Stimulated activated CD4-positive, alpha-beta T cell treated with anti-CD3 and anti-CD28 coated beads, Interleukin-2, amount 100 ng/mL, for 48 hours (primary cell): ENCODE results near the gene DBF4B.

Source experiments
- DNase-seq, 2 donors: peaks; one replicate each; pipeline ENCODE4 v3.0.0-alpha.2; 2020

DBF4B gene

GRCh38 chr17:44779211-44780025 is 71.0 kb downstream of the DBF4B start:
- peak; percentile 80 to 84 for DNase-seq

- no peak for DNase-seq
Measured at GRCh38 chr17:44780161-44780560, 71.7 kb downstream of the DBF4B start.

- DNase-seq = no peak
Measured at GRCh38 chr17:44780845-44781480, 72.5 kb downstream of the DBF4B start.

- no peak for DNase-seq
Measured at GRCh38 chr17:44781551-44782325, 73.3 kb downstream of the DBF4B start.

GRCh38 chr17:44782326-44782850 is 73.9 kb downstream of the DBF4B start:
- no peak for DNase-seq

- DNase-seq = no peak
Measured at GRCh38 chr17:44785921-44786320, 77.5 kb downstream of the DBF4B start.

GRCh38 chr17:44786551-44787081 is 78.2 kb downstream of the DBF4B start:
- DNase-seq = no peak

- DNase-seq = no peak
Measured at GRCh38 chr17:44787271-44787940, 78.9 kb downstream of the DBF4B start.

GRCh38 chr17:44788139-44788538 is 79.7 kb downstream of the DBF4B start:
- DNase-seq = no peak

- DNase-seq = no peak
Measured at GRCh38 chr17:44792276-44792675, 83.8 kb downstream of the DBF4B start.

GRCh38 chr17:44793885-44794842 is 85.7 kb downstream of the DBF4B start:
- no peak for DNase-seq

- DNase-seq = no peak
Measured at GRCh38 chr17:44794851-44795413, 86.5 kb downstream of the DBF4B start.

- no peak for DNase-seq
Measured at GRCh38 chr17:44795421-44795820, 87.0 kb downstream of the DBF4B start.

GRCh38 chr17:44795928-44796327 is 87.5 kb downstream of the DBF4B start:
- DNase-seq = no peak

- DNase-seq = no peak
Measured at GRCh38 chr17:44796731-44797130, 88.3 kb downstream of the DBF4B start.

GRCh38 chr17:44797802-44798201 is 89.3 kb downstream of the DBF4B start:
- no peak for DNase-seq

- no peak for DNase-seq
Measured at GRCh38 chr17:44798356-44798755, 89.9 kb downstream of the DBF4B start.
